Adrenal gland (tissue), 5 donors: Measurements from ENCODE around the gene SPAG16.

Source experiments
- CTCF ChIP-seq, 6 experiments: fragments of 450-650 bp in 4 of 6; fragments of 200-600 bp in 2 of 6; sonication (generic) in 1 of 6; IDR thresholded peaks; 1 replicate in 5 of 6; 2 replicates in 1 of 6; pipeline versions ENCODE4 v1.5.1 to v1.8.0; 2016 to 2021; ENCODE audit warnings: antibody characterized with exemption in 6 of 6, mild to moderate bottlenecking in 2 of 6, moderate library complexity in 1 of 6
- POLR2A ChIP-seq, 2 donors: fragments of 450-650 bp; IDR thresholded peaks; one replicate each; pipeline ENCODE4 v1.6.1; 2017; ENCODE audit warnings: antibody characterized with exemption in 2 of 2, mild to moderate bottlenecking in 2 of 2, moderate library complexity in 1 of 2
- donor health status: DM: no; HTN: no; CAD: no.

- TF ChIP-seq CTCF (IDR thresholded peaks at IDR 0.05) (no peak), POLR2A (IDR thresholded peaks at IDR 0.05) (no peak)
Measured at GRCh38 chr2:213353419-213353818, 69.2 kb downstream of the SPAG16 start.
